CD14-positive monocyte (primary cell): ENCODE measurements around the gene TACR1. TPM values are rescaled to one million over a fixed set of nuclear protein-coding genes. Genes with fewer than 3 reads are reported as not detected.
A peak's percentile ranks its signal among the peaks of the same experiment; 100 is the strongest.

Source experiments
- DNase-seq, 3 donors: peaks; one replicate each; pipeline ENCODE4 v3.0.0-alpha.2; 2011 to 2022
- H2AFZ ChIP-seq: 2 replicates; pipeline ENCODE4 v1.6.0; 2012; ENCODE audit warnings: mild to moderate bottlenecking, low read depth, low read length, inconsistent platforms; ENCODE audit not compliant: insufficient read depth, poor library complexity, severe bottlenecking
- H3K27ac ChIP-seq, 2 donors: 1 replicate in 1 of 2; 2 replicates in 1 of 2; pipeline ENCODE4 v1.5.1; 2012 to 2013; ENCODE audit warnings: low read length in 2 of 2, control low read depth in 1 of 2, inconsistent platforms in 1 of 2, low read depth in 1 of 2, mild to moderate bottlenecking in 1 of 2
- H3K27me3 ChIP-seq, 2 donors: one replicate each; pipeline versions ENCODE4 v1.6.0 to v1.6.1; 2011 to 2013; ENCODE audit warnings: low read length in 2 of 2; ENCODE audit not compliant: control insufficient read depth in 2 of 2, insufficient read depth in 2 of 2
- H3K36me3 ChIP-seq, 2 donors: replicated peaks in 1 of 2; 1 replicate in 1 of 2; 2 replicates in 1 of 2; pipeline versions ENCODE4 v1.5.1 to v1.6.1; 2012 to 2013; ENCODE audit warnings: low read length in 2 of 2, control low read depth in 1 of 2, inconsistent platforms in 1 of 2, mild to moderate bottlenecking in 1 of 2; ENCODE audit not compliant: insufficient read depth in 2 of 2, control insufficient read depth in 1 of 2
- H3K4me1 ChIP-seq, 2 donors: 1 replicate in 1 of 2; 2 replicates in 1 of 2; pipeline versions ENCODE4 v1.5.1 to v1.6.1; 2012 to 2013; ENCODE audit warnings: low read length in 2 of 2, control low read depth in 1 of 2, inconsistent platforms in 1 of 2, mild to moderate bottlenecking in 1 of 2, moderate library complexity in 1 of 2; ENCODE audit not compliant: insufficient read depth in 2 of 2, control insufficient read depth in 1 of 2
- H3K4me2 ChIP-seq: replicated peaks from 2 replicates; pipeline ENCODE3; 2012; ENCODE audit warnings: low read length, moderate library complexity, mild to moderate bottlenecking; ENCODE audit not compliant: poor library complexity, severe bottlenecking; ENCODE audit errors: extremely low read depth
- H3K4me3 ChIP-seq, 3 experiments: fragments of 200-600 bp in 1 of 3; sonication (generic) in 1 of 3; replicated peaks in 1 of 3; 1 replicate in 2 of 3; 2 replicates in 1 of 3; pipeline ENCODE4 v1.5.1; 2011 to 2013; ENCODE audit warnings: low read length in 3 of 3, mild to moderate bottlenecking in 3 of 3, control low read depth in 2 of 3, low read depth in 2 of 3, inconsistent platforms in 1 of 3, moderate library complexity in 1 of 3
- H3K79me2 ChIP-seq: 2 replicates; pipeline ENCODE4 v1.6.0; 2012; ENCODE audit warnings: mild to moderate bottlenecking, control low read depth, inconsistent platforms, low read length, moderate library complexity; ENCODE audit not compliant: insufficient read depth
- H3K9ac ChIP-seq: 2 replicates; pipeline ENCODE4 v1.6.0; 2017; ENCODE audit warnings: low read length, mild to moderate bottlenecking; ENCODE audit not compliant: insufficient read depth, poor library complexity, severe bottlenecking
- H3K9me3 ChIP-seq, 2 donors: replicated peaks in 1 of 2; 1 replicate in 1 of 2; 2 replicates in 1 of 2; pipeline versions ENCODE4 v1.5.1 to v1.6.1; 2012 to 2013; ENCODE audit warnings: low read length in 2 of 2, control low read depth in 1 of 2; ENCODE audit not compliant: control insufficient read depth in 1 of 2, insufficient read depth in 1 of 2
- H4K20me1 ChIP-seq: 2 replicates; pipeline ENCODE4 v1.6.0; 2012; ENCODE audit warnings: mild to moderate bottlenecking, low read length, control low read depth, moderate library complexity; ENCODE audit not compliant: insufficient read depth
- H3K27ac Mint-ChIP-seq, 7 donors: one replicate each; pipeline ENCODE4 v1.8.0; 2020; ENCODE audit warnings: mild to moderate bottlenecking in 7 of 7, mixed read lengths in 7 of 7, moderate library complexity in 6 of 7, inconsistent platforms in 2 of 7
- H3K27me3 Mint-ChIP-seq, 3 donors: one replicate each; pipeline ENCODE4 v1.8.0; 2021 to 2022; ENCODE audit warnings: low read depth in 3 of 3, mild to moderate bottlenecking in 3 of 3, mixed read lengths in 3 of 3, moderate library complexity in 3 of 3, inconsistent platforms in 1 of 3
- H3K36me3 Mint-ChIP-seq, 2 donors: one replicate each; pipeline ENCODE4 v1.8.0; 2020; ENCODE audit warnings: mixed read lengths in 2 of 2, inconsistent platforms in 1 of 2, mild to moderate bottlenecking in 1 of 2
- H3K4me1 Mint-ChIP-seq: one replicate; pipeline ENCODE4 v1.8.0; 2020; ENCODE audit warnings: mild to moderate bottlenecking, mixed read lengths
- H3K4me3 Mint-ChIP-seq, 2 donors: one replicate each; pipeline ENCODE4 v1.8.0; 2020; ENCODE audit warnings: mild to moderate bottlenecking in 2 of 2, mixed read lengths in 2 of 2, moderate library complexity in 1 of 2
- H3K9me3 Mint-ChIP-seq, 7 donors: one replicate each; pipeline ENCODE4 v1.8.0; 2020 to 2022; ENCODE audit warnings: mixed read lengths in 7 of 7, mild to moderate bottlenecking in 6 of 7, moderate library complexity in 6 of 7, inconsistent platforms in 2 of 7
- CTCF ChIP-seq: fragments of 200-600 bp; IDR thresholded peaks from one replicate; pipeline ENCODE4 v1.8.0; 2022; ENCODE audit warnings: antibody characterized with exemption, mild to moderate bottlenecking
- WGBS: methylation state at CpG from one replicate; pipeline ENCODE4 v1.1.5; 2013; ENCODE audit warnings: missing lambda C conversion rate; ENCODE audit not compliant: insufficient coverage; 5-methylcytosine and 5-hydroxymethylcytosine counted together
- intact Hi-C, 2 donors: fragments of 100-400 bp; cut with micrococcal nuclease; formaldehyde crosslinking; loops; one replicate each; pipeline versions ENCODE4 v1.15.0 to v1.15.1; 2023
- polyA plus RNA-seq, 3 donors: library from polyadenylated mRNA; depleted of rRNA in 1 of 3; unstranded in 2 of 3; stranded (reverse) in 1 of 3; fragments of 300-500 nt in 2 of 3; fragments of >200 nt in 1 of 3; fragmentation: Illumina TruSeq in 2 of 3; gene quantifications; 1 replicate in 2 of 3; 2 replicates in 1 of 3; pipeline ENCODE4 v1.2.3, GENCODE V29; 2012 to 2021

The TACR1 gene
- polyA plus RNA-seq, 3 donors: not detected

- no peak overlapping the region for H3K4me3 Mint-ChIP-seq
- no peaks in the 10 kb centered on the region for H3K36me3 Mint-ChIP-seq
- H3K4me3 ChIP-seq: no peak overlapping the region
- H3K27ac ChIP-seq: no peak overlapping the region
- H3K4me2 ChIP-seq: no peak overlapping the region
- peaks cover 0 to 3% (median 0%) of the 10 kb centered on the region in 7 donors for H3K9me3 Mint-ChIP-seq
- H3K27ac Mint-ChIP-seq: no peak overlapping the region
- TF ChIP-seq CTCF: peak; percentile 91
- H3K4me1 Mint-ChIP-seq: peaks cover 3% of the 10 kb centered on the region
- H3K27me3 Mint-ChIP-seq: peaks cover 1% of the 10 kb centered on the region in 3 donors
- peak; percentile 25 to 49 (median 41) for DNase-seq
- no peaks in the 10 kb centered on the region for H3K79me2 ChIP-seq
- WGBS: no CpG with 5 or more reads among the region's 8 CpGs
- H3K9ac ChIP-seq: no peak overlapping the region
- H3K36me3 ChIP-seq: no peaks in the 10 kb centered on the region
- no peaks in the 10 kb centered on the region for H3K4me1 ChIP-seq
- H3K9me3 ChIP-seq: no peaks in the 10 kb centered on the region
- no peaks in the 10 kb centered on the region for H4K20me1 ChIP-seq
- intact Hi-C loops: no loop called here
- H3K27me3 ChIP-seq: no peaks in the 10 kb centered on the region
- no peak overlapping the region for H2AFZ ChIP-seq
Measured at GRCh38 chr2:75064691-75065396, 134.5 kb downstream of the TACR1 start.

DNA sequence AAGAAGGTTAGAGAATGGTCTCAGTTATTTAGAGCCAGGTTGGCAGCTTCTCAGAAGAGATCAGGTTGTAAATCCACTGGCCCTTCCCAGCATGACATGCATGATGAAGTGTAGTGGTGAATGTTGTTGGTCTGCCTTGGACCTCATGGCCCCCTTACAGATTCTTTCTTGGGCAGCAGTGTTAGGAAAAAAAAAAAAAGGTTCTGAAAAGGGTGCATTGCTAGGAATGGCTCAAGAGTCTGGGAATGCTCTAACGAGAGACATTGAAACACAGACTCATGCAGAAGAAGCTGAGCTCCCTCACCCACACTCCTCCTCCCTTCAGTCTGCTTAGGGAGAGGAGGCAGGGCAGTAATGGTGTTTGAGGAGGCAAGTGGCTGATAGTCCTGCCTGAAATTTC, 135.4 kb downstream of the TACR1 start:
- Histone ChIP-seq H3K4me3 (no peak overlapping the region), H3K4me2 (no peak overlapping the region), H3K4me1 (no peaks in the 10 kb centered on the region), H3K27ac (no peak overlapping the region), H3K9me3 (no peaks in the 10 kb centered on the region), H3K36me3 (no peaks in the 10 kb centered on the region), H4K20me1 (no peaks in the 10 kb centered on the region), H3K79me2 (no peaks in the 10 kb centered on the region), H3K27me3 (no peaks in the 10 kb centered on the region), H2AFZ (no peak overlapping the region), H3K9ac (no peak overlapping the region)
- H3K4me1 Mint-ChIP-seq: peaks cover 3% of the 10 kb centered on the region
- H3K36me3 Mint-ChIP-seq: no peaks in the 10 kb centered on the region
- intact Hi-C loops: no loop called here
- no peak overlapping the region for H3K27ac Mint-ChIP-seq
- no peak for TF ChIP-seq CTCF
- no peak overlapping the region for H3K4me3 Mint-ChIP-seq
- H3K27me3 Mint-ChIP-seq: peaks cover 1 to 2% (median 1%) of the 10 kb centered on the region in 3 donors
- DNase-seq: no peak
- WGBS: no CpG with 5 or more reads among the region's 1 CpG
- peaks cover 0 to 3% (median 0%) of the 10 kb centered on the region in 7 donors for H3K9me3 Mint-ChIP-seq
